GM18517 (cell line): ENCODE results near the gene ALDH1A1.

Source experiments
- ATAC-seq: cut with Tn5 transposase; IDR thresholded peaks from one replicate; pipeline ENCODE4 v1.9.1; 2021; ENCODE audit warnings: mild to moderate bottlenecking, moderate library complexity; ENCODE audit not compliant: unreplicated experiment

The ALDH1A1 gene

DNA sequence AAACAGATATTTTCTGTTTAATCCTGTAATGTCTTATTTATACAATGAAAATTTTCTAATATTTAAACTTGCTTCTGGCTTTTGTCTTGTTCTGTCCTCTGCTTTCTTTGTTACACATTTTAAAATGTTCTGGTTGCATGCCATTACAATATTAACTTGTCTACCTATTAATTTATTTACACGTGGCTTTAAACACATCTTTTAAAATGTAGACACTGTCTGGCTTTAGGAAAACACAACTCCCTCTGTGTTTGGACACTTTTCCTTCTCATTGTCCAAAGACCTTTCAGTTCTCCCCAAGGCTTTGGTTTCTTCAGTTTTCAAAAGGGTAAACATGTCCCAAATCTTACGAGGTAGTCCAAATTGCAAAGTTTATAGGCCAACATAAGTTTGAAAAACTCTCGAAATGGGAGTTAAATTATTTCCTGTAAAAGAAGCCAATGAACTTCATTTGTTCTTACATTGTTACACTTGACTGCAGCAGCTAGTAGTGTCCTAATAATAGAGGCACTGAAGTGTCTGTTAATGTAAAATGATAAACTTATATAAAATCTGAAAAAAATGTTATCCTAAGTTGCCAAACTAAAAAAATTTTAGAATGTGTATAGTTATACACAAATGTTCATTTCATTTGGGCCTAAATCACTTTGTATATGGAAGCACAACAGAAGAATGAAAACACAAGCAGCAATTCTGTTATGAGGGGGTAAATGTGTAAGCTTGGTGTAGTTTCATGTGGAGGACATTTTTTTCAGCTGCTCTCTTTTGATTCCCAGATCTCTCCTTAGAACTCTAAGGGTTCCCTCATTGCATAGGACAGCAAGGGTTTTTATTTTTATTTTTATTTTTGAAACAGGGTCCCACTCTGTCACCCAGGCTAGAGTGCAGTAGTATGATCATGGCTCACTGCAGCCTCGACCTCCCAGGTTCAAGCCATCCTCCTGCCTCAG lies 53.8 kb downstream of the ALDH1A1 start:
- no peak for ATAC-seq

DNA sequence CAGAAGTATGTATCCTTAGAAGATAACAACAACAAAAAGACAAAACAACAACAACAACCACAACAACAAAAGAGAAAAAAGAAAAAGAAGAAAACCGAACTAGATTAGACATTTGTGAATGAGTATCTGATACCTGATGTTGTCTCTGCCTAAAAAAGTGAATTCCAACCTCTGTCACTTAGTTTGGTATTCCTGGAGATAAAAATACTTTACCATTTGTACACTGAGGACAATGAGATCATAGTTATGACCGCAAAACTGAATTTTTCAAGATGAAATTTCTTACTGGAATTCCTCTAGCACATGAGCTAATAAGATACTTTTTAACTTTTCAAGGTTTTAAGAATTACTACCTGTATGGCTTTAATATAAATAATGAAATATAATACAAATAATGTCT lies 54.5 kb downstream of the ALDH1A1 start:
- no peak for ATAC-seq

GRCh38 chr9:72897069-72897649 lies 55.7 kb downstream of the ALDH1A1 start:
- no peak for ATAC-seq

DNA sequence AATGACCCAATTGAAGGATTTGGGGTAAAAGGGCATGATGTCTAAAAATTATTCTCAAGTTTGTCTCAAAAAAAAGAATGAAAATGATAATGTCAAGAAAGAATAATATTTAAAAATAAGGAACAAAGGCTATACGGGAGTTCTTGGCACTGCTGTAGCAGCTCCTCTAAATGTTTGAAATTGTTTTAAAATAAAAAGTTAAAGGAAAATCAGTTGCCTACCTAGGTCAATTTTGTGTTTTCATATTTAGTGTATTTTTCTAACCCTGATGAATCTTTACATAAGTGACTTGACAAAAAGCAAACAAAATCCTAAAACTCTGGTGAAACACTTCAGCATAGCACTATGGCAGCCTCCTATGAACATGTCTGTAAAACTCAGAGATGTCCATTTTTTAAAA lies 56.4 kb downstream of the ALDH1A1 start:
- no peak for ATAC-seq

- ATAC-seq = no peak
These were observed 57.7 kb downstream of the ALDH1A1 start for GRCh38 chr9:72895122-72895521.

GRCh38 chr9:72894342-72894741 lies 58.5 kb downstream of the ALDH1A1 start:
- ATAC-seq = no peak

DNA sequence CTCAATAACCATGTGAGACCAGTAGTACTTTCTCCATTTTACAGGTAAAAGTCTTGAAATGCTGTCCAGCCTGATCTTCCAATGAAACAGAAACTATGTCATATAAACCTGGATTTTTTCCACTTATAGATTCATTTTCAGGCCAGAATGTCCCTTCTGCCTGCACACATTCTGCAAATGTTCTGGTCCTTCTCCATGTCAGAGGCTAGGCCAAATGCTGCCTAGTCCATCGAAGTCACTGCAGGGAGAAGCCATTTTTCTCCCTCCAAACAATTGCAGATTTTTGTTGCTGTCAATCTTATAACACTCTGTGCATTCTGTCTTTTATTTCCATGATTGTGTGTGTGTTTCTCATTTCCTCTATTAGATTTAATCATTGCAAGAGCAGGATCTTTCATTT lies 59.4 kb downstream of the ALDH1A1 start:
- ATAC-seq = no peak

GRCh38 chr9:72891043-72891442 lies 61.8 kb downstream of the ALDH1A1 start:
- no peak for ATAC-seq

DNA sequence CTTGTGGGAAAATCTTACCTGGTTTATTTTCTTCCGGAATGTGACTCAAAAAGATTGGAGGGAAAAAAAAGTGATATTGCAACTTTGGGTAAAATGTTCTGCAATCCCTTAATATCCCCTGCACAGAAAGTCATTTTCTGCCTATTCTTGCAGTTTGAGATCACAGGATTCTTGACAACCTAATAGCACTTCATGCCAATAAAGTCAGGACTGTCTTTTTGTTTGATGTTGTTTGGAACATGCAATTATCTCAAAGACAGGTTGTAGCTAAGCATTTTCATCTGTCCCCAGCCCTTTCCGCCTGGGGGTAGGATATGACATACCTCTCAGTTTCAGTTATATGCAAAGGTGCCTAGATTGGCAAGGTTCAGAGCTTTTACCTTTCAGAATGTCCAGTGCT lies 63.9 kb downstream of the ALDH1A1 start:
- ATAC-seq = no peak

- no peak for ATAC-seq
These were observed 64.8 kb downstream of the ALDH1A1 start for GRCh38 chr9:72888067-72888466.

GRCh38 chr9:72886386-72886785 lies 66.5 kb downstream of the ALDH1A1 start:
- no peak for ATAC-seq

GRCh38 chr9:72884508-72884907 lies 68.3 kb downstream of the ALDH1A1 start:
- no peak for ATAC-seq

DNA sequence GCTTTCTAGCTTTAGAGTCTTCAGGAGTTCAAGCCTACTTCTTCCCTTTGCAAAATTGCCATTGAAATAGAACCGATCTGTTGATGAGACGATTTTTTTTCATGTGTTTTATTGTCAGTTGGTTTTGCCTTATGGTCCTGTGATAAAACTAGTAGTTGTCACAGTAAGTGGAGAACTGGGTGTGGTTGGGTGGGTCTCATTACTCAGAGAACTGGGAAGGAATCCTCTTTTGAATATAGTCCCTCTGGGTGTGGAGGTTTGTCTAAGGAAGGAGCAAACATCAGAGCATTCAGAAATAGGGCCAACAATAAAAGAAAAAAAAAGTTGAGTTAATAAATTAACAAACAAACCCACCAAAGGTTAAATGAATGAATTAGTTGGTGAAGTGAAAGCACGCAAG lies 69.0 kb downstream of the ALDH1A1 start:
- no peak for ATAC-seq

DNA sequence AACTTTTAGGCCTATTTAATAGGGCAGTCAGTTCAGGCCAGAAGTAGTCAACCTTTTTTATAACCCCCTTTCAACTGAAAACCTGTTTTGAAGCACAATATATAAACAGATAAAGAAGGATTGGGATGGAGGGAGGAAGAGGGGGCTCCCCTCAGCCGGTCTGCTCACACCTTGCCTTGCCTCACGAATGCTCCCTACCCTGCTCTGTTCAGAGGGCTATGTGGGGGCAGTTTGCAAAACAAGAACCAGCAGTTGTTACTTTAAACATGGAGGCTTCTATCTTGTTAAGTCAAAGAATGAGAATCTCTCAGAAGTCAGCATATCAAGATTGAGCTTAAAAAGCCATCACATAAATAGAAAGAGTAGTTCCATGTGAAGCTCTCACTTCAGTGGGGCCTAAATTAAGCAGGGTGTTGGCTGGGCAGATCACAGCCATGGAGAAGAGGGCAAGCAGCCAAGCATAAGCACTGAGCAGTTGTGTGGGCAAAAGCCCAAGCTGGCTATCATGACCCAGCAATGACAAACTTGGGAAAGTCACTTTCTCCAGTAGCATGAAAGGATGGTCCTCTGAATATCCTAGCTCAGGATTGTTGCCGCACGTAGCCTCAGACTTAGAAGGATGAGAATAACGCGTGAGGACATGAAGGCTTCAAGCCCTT lies 70.6 kb downstream of the ALDH1A1 start:
- ATAC-seq = no peak

GRCh38 chr9:72880821-72881220 lies 72.0 kb downstream of the ALDH1A1 start:
- ATAC-seq = no peak

DNA sequence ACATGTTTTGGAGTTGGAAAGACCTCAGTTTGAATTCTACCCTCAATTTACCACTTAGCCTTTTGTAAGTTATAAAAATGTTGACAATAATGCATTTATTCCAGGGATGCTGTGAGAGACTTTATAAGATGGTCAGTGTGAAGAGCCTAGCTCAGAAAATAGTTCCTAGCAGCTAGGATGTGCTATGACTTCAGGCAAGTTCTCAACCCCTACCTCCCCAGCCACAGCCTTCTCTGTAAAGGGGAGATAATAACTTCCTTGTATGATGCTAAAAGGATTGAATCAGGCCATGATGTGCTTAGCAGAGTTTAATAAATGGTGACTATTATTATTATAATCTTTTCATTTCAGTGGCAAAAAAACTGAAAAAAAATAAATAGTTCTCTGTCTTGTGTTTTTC lies 77.6 kb downstream of the ALDH1A1 start:
- ATAC-seq = no peak

GRCh38 chr9:72874344-72874743 lies 78.5 kb downstream of the ALDH1A1 start:
- ATAC-seq = no peak

DNA sequence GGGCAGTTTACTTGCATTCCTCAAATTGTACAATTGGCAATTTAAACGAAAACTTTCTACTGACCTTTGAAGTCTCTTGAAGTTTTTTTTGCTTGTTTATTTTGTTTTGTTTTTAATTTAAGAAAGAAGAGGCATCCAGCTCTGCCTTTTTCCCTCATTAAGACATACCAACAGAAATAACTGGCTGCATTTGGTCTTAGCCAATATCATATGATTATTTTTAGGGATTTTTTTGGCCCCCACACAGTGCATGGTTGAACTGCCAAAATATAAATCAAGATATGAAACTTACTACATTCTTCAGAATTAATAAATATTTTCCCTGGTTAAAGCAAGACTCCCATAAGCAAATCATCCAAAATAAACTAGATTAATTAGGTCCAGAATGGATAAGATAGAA lies 79.4 kb downstream of the ALDH1A1 start:
- ATAC-seq = no peak

DNA sequence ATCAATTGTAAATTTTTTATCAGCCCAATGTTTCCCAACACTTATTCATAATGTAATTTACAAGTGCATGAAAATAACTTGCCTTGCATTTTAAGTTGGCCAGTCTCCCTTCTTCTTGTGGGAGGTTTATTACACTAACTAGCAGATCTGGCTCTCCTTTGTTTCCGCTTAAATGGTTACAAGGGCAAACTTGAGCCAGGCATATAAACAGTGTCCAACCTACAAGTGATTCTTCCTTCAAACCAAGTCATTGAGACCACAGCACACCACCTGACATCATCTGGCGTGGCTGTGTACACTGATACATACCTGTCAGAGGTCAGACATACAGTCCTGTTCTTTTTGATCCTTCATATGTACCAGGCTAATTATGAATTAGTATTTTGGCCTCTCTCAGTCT lies 80.1 kb downstream of the ALDH1A1 start:
- no peak for ATAC-seq

GRCh38 chr9:72871685-72872084 lies 81.2 kb downstream of the ALDH1A1 start:
- no peak for ATAC-seq

DNA sequence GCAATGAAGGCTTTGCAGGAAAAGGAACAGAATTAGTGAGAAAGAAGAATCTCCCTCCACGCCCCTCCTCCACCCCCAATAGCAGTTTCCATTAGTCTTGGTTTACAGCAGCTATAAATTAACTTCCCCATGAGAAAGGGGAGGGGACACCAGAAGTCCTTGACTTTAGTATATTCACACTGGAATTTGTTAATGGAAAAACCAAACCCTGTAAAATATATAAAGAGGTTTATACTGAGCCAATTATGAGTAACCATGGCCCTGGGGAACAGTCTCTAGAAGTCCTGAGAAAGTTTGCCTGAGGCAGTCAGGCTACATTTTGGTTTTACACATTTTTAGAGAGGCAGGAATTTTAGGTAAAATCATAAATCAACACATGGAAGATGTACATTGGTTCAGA lies 88.5 kb downstream of the ALDH1A1 start:
- ATAC-seq = no peak
